Fibroblast of villous mesenchyme (primary cell): ENCODE results near the gene NKX3-2. TPM values are rescaled to one million over a fixed set of nuclear protein-coding genes. Genes with fewer than 3 reads are reported as not detected.

ENCODE experiments used
- DNase-seq: peaks from one replicate; pipeline ENCODE4 v3.0.0-alpha.2; 2010; ENCODE audit warnings: low read depth
- H3K4me3 ChIP-seq: 2 replicates; pipeline ENCODE4 v1.5.1; 2011; ENCODE audit warnings: low read depth, mild to moderate bottlenecking, low read length
- total RNA-seq: library from RNA; depleted of rRNA; stranded (reverse); fragments of >200 nt; gene quantifications from 2 replicates; pipeline ENCODE4 v1.2.3, GENCODE V29; 2012
- TF ChIP-seq, protein P1 (sequence below): IDR thresholded peaks from 2 replicates; pipeline ENCODE4 v1.5.1; 2012; ENCODE audit warnings: low read depth, mild to moderate bottlenecking, low read length; ENCODE audit not compliant: insufficient read depth

NKX3-2 gene
- under 0.01 and 0.32 TPM in 2 replicates for total RNA-seq

DNA sequence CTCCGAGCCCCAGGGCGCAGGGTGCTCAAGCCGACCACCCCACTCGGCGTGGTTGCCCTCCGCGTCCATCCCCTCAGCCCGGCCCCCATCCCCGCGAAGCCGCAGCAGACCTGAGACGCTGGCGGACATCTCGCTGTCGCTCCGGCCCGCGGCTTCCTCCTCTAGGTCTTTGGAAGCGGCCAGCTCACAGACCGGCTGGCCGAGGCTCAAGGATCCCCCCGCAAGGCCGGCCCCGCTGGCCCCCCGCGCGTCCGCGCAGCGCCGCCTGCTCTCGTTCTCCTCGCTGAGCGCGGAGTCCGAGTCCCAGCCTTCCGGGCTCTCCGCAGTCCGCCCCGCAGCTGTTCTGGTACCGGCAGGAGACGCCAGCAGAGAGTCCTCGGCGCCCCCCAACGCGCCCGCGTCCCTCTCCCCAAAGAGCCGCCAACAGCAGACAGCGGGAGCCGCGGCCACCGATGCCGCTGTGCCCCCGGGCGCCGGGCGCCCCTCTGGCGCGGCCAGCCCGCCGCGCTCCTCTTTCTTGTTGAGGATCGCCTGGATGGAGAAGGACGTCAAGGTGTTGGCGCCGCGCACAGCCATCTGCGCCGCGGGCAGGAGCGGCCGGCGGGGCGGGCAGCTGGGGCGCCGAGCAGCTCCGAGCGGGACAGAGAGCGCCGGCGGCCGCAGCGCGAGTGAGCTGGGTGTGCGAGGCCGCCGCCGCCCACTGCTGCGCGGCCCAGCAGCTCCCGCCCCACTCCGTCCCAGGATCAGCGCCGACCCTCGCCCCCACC lies at the start of gene NKX3-2:
Gene NKX3-2, minus strand, starts transcription at position 670 of the 767 bp plus-strand sequence. Its CDS starts 94 bp downstream, at position 576.
- TF ChIP-seq, protein P1, sequence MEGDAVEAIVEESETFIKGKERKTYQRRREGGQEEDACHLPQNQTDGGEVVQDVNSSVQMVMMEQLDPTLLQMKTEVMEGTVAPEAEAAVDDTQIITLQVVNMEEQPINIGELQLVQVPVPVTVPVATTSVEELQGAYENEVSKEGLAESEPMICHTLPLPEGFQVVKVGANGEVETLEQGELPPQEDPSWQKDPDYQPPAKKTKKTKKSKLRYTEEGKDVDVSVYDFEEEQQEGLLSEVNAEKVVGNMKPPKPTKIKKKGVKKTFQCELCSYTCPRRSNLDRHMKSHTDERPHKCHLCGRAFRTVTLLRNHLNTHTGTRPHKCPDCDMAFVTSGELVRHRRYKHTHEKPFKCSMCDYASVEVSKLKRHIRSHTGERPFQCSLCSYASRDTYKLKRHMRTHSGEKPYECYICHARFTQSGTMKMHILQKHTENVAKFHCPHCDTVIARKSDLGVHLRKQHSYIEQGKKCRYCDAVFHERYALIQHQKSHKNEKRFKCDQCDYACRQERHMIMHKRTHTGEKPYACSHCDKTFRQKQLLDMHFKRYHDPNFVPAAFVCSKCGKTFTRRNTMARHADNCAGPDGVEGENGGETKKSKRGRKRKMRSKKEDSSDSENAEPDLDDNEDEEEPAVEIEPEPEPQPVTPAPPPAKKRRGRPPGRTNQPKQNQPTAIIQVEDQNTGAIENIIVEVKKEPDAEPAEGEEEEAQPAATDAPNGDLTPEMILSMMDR, result no peak
- no peak for DNase-seq
- peak within 1 kb of the TSS; percentile 77 for H3K4me3 ChIP-seq

GRCh38 chr4:13592220-13592619 lies 47.9 kb upstream of the NKX3-2 start:
- TF ChIP-seq, protein P1, result no peak
- H3K4me3 ChIP-seq, result no peak overlapping the region
- DNase-seq, result no peak

DNA sequence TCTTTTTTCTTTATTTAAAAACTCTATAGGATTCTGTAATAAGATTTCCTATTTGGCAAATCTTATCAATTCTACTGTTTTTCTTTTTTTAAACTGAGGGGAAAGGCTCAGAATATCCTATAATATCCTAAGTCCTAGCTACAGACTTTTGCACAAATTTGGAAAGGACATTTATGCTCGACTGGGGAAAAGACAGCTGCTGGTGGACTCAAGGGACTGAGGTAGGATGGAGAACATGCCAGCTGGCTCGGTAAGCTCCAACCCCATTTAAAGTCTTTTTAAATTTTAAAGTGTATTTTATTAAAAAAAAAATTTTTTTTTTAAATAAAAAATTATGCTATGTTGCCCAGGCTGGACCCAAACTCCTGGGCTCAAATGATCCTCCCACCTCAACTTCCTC lies 46.5 kb upstream of the NKX3-2 start:
- H3K4me3 ChIP-seq, result no peak overlapping the region
- no peak for DNase-seq
- TF ChIP-seq, protein P1, result no peak

DNA sequence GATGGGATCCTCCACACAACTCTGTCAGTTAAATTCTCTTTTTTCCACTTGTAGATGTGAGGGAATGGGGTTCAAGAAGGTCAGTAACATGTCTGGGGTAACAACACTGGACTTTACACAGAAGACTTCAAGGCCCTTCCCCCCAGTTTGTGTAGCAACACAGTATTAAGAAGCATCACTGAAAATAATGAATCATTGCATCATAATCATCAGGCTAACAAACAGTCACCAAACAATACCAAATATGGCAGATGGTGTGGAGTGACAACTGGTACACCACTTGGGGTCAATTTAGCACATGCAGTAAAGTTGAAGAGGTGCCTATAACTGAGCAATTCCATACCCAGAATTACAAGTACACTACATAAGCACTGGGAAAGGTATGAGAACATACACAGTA lies 44.6 kb upstream of the NKX3-2 start:
- H3K4me3 ChIP-seq, result no peak overlapping the region
- TF ChIP-seq, protein P1, result no peak
- no peak for DNase-seq

DNA sequence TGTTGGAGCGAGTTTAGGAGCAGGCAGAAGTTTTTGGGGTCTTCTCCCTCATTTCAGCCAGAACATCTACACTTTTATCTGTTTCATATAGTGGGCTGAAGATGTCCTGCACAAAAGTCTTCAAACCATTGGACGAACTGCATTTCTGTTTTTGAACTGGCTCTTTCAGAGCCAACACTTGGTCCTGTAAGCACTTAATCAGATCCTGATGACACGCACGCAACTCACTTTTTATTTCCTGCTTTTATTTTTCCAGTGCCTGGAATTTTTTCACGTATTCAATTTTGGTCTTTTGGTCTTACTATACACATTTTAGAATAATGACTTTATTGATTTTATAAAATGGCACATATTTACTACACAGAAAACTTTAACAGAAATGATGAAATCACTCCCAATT lies 40.2 kb upstream of the NKX3-2 start:
- no peak for DNase-seq
- TF ChIP-seq, protein P1, result no peak
- no peak overlapping the region for H3K4me3 ChIP-seq

- TF ChIP-seq, protein P1, result no peak
- no peak overlapping the region for H3K4me3 ChIP-seq
- no peak for DNase-seq
Observed at GRCh38 chr4:13580036-13580435, 35.7 kb upstream of the NKX3-2 start.

DNA sequence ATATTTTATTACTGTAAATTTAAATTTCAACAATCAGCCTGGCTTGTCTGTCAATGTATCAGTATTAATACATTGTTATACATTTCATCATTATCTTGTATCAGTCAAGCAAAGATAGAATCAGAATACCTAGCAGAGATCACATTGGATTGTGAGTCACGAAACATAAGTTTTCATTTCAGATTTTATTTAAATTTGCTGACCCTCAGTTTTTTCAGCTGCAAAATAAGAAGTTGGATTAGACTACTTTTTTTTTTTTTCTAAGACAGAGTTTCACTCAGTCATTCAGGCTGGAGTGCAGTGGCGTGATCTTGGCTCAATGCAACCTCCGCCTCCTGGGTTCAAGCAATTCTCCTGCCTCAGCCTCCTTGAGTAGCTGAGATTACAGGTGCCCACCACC lies 33.4 kb upstream of the NKX3-2 start:
- H3K4me3 ChIP-seq, result no peak overlapping the region
- DNase-seq, result no peak
- TF ChIP-seq, protein P1, result no peak
